AG09309 (cell line): ENCODE results near the gene RELB.

Source experiments
- DNase-seq: peaks from one replicate; pipeline ENCODE4 v3.0.0-alpha.2; 2010; ENCODE audit warnings: low read depth
- H3K4me3 ChIP-seq: 2 replicates; pipeline ENCODE4 v1.5.1; 2011; ENCODE audit warnings: mild to moderate bottlenecking, low read depth, low read length, moderate library complexity; ENCODE audit not compliant: control insufficient read depth
- CTCF ChIP-seq: IDR thresholded peaks from 2 replicates; pipeline ENCODE4 v1.5.1; 2011; ENCODE audit warnings: mild to moderate bottlenecking, low read depth, low read length, inconsistent platforms; ENCODE audit not compliant: insufficient read depth, control insufficient read depth; ENCODE audit errors: missing control alignments

Gene RELB

GRCh38 chr19:45063851-45064801 lies 62.9 kb downstream of the RELB start:
- no peak for DNase-seq
- TF ChIP-seq CTCF: no peak
- H3K4me3 ChIP-seq: no peak overlapping the region

DNA sequence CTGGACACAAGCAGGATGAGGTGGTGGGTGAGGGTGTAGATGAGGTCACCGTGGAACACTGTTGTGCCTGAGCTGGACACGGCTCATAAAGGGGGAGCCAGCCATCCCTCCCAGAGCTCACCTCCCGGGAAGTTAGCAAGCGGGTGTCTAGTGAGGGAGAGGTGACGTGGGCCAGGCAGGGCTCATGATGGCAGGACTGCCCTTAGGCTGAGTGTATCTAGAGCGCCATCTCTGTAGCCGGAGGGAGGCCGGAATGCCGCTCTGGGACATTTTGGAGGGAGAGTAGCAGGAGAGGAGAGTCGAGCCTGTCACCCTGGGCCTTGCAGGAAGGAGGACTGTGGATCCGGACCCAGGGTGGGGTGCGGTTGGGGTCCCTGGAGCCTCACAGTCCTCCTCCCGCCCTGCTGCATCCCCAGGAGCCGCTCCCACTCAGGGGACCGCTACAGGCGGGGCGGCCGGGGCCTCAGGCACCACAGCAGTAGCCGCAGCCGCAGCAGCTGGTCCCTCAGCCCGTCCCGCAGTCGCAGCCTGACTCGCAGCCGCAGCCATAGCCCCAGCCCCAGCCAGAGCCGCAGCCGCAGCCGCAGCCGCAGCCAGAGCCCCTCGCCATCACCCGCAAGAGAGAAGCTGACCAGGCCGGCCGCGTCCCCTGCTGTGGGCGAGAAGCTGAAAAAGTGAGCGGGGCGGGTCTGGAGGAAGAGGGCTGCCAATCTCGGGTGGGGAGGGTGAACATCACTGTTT lies 65.8 kb downstream of the RELB start:
- no peak for TF ChIP-seq CTCF
- H3K4me3 ChIP-seq: no peak overlapping the region
- no peak for DNase-seq

GRCh38 chr19:45068041-45068440 lies 66.8 kb downstream of the RELB start:
- no peak for DNase-seq
- H3K4me3 ChIP-seq: no peak overlapping the region
- TF ChIP-seq CTCF: no peak

GRCh38 chr19:45069056-45069455 lies 67.8 kb downstream of the RELB start:
- H3K4me3 ChIP-seq: no peak overlapping the region
- no peak for TF ChIP-seq CTCF
- no peak for DNase-seq

DNA sequence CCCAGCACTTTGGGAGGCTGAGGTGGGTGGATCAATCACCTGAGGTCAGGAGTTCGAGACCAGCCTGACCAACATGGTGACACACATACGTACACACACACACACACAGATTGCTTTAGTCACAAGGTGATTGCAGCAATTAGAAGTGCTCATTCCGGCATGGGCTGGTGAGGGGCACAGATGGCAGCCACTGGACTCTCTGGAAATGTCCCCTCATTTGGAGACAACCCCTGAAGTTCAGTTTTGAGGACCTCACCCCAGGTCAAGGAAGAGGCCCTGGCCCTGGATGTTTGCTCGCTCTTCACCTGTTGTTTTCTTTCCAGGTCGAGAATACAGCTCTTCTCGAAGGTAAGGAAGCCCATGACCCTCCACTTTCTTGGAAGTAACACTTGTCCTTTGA lies 69.0 kb downstream of the RELB start:
- no peak overlapping the region for H3K4me3 ChIP-seq
- TF ChIP-seq CTCF: no peak
- DNase-seq: no peak

GRCh38 chr19:45070861-45071544 lies 69.7 kb downstream of the RELB start:
- DNase-seq: no peak
- TF ChIP-seq CTCF: no peak
- no peak overlapping the region for H3K4me3 ChIP-seq
